Caco-2 (cell line): ENCODE data around the gene KCNG1. TPM values are rescaled to one million over a fixed set of nuclear protein-coding genes. Genes with fewer than 3 reads are reported as not detected.

Experiments
- BruUV-seq: library from RNA; stranded (reverse); fragments of 400-500 nt; replicated peaks from 2 replicates; lab custom pipeline; 2021; lab: Mats Ljungman, UMichigan
- CTCF ChIA-PET: fragments of 300-600 bp; sonication (Branson Sonifier 250); formaldehyde crosslinking; loops from one replicate; lab custom pipeline; 2022; ENCODE audit warnings: antibody characterized with exemption; lab: Charles Lee
- POLR2A ChIA-PET: fragments of 300-600 bp; sonication (Branson Sonifier 250); formaldehyde crosslinking; loops from one replicate; lab custom pipeline; 2022; ENCODE audit warnings: antibody characterized with exemption; lab: Charles Lee
- DNase-seq, 2 experiments: peaks; one replicate each; pipeline versions ENCODE4 v3.0.0 to v3.0.0-alpha.2; 2020 to 2022
- H3K27me3 ChIP-seq: replicated peaks from 2 replicates; pipeline ENCODE4 v1.6.0; 2011; ENCODE audit warnings: low read length; ENCODE audit not compliant: control insufficient read depth, insufficient read depth
- H3K36me3 ChIP-seq: 2 replicates; pipeline ENCODE4 v1.5.1; 2011; ENCODE audit warnings: low read length; ENCODE audit not compliant: control insufficient read depth, insufficient read depth
- H3K4me1 ChIP-seq: fragments of 250-450 bp; sonication (Bioruptor Pico); 2 replicates; pipeline ENCODE4 v1.5.1; 2020; ENCODE audit warnings: mild to moderate bottlenecking
- H3K4me3 ChIP-seq: 2 replicates; pipeline ENCODE4 v1.5.1; 2011; ENCODE audit warnings: low read depth, mild to moderate bottlenecking, control low read depth, low read length
- H3K9me3 ChIP-seq: fragments of 250-450 bp; sonication (Bioruptor Pico); 2 replicates; pipeline ENCODE4 v1.5.1; 2020; ENCODE audit warnings: mild to moderate bottlenecking, moderate library complexity
- H3K27ac Mint-ChIP-seq: one replicate; pipeline ENCODE4 v1.8.0; 2022; ENCODE audit warnings: mixed read lengths; ENCODE audit not compliant: unreplicated experiment
- H3K27me3 Mint-ChIP-seq: one replicate; pipeline ENCODE4 v1.8.0; 2022; ENCODE audit warnings: mixed read lengths; ENCODE audit not compliant: insufficient read depth, unreplicated experiment
- H3K36me3 Mint-ChIP-seq: one replicate; pipeline ENCODE4 v1.8.0; 2022; ENCODE audit warnings: mild to moderate bottlenecking, mixed read lengths; ENCODE audit not compliant: insufficient read depth, unreplicated experiment
- H3K4me1 Mint-ChIP-seq: one replicate; pipeline ENCODE4 v1.8.0; 2022; ENCODE audit warnings: low read depth, mixed read lengths; ENCODE audit not compliant: unreplicated experiment
- H3K4me3 Mint-ChIP-seq: one replicate; pipeline ENCODE4 v1.8.0; 2022; ENCODE audit warnings: mild to moderate bottlenecking, moderate library complexity, mixed read lengths; ENCODE audit not compliant: unreplicated experiment
- H3K9me3 Mint-ChIP-seq: one replicate; pipeline ENCODE4 v1.8.0; 2022; ENCODE audit warnings: mixed read lengths; ENCODE audit not compliant: unreplicated experiment
- intact Hi-C: fragments of 100-400 bp; cut with micrococcal nuclease; formaldehyde crosslinking; loops from one replicate; pipeline ENCODE4 v1.10.0; 2022; ENCODE audit not compliant: unreplicated experiment
- total RNA-seq: library from RNA; stranded (reverse); gene quantifications from 2 replicates; pipeline ENCODE4 v1.2.3, GENCODE V29; 2022
- TF ChIP-seq, protein P1 (sequence below), 2 experiments: fragments of 200-600 bp in 1 of 2; IDR thresholded peaks; 1 replicate in 1 of 2; 2 replicates in 1 of 2; pipeline versions ENCODE4 v1.5.1 to v1.8.0; 2011 to 2022; ENCODE audit warnings: antibody characterized with exemption in 1 of 2, control low read depth in 1 of 2, inconsistent platforms in 1 of 2, low read depth in 1 of 2, low read length in 1 of 2, mild to moderate bottlenecking in 1 of 2, moderate library complexity in 1 of 2; ENCODE audit not compliant: insufficient read depth in 1 of 2, severe bottlenecking in 1 of 2, unreplicated experiment in 1 of 2

The KCNG1 gene
- total RNA-seq, 1 experiment from 2014 or later = 1.5 TPM

DNA sequence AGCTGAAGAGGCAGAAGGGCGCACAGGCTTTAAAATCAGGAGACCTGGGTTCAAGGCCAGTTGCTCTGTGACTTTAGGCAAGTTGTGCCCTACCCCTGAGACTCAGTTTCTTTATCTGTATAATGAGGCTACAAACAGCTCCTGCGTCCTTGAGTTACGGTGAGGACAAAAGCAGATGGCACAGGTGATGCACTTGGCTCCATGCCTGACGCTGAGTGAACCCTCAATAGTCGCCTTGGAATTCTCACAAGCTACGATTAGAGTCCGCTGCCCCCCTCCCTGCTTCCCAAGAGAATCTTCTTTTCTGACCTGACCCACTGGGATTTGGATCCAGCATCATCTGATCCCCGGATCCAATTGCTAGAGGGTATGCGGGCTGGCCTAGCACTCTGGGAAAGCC lies 6.4 kb downstream of the KCNG1 start:
- no peaks in the 10 kb centered on the region for H3K36me3 ChIP-seq
- no peak overlapping the region for H3K4me3 Mint-ChIP-seq
- H3K36me3 Mint-ChIP-seq = no peaks in the 10 kb centered on the region
- peaks cover under 1% of the 10 kb centered on the region; the same call in 1 of the 2 replicates for H3K27me3 ChIP-seq
- no peaks in the 10 kb centered on the region for H3K4me1 Mint-ChIP-seq
- no TSS peak for BruUV-seq
- H3K4me1 ChIP-seq = no peaks in the 10 kb centered on the region
- no peaks in the 10 kb centered on the region for H3K9me3 ChIP-seq
- H3K27me3 Mint-ChIP-seq = peaks cover 9% of the 10 kb centered on the region
- no peak for DNase-seq
- POLR2A ChIA-PET = no interaction called here
- no peak overlapping the region for H3K4me3 ChIP-seq
- TF ChIP-seq, protein P1, sequence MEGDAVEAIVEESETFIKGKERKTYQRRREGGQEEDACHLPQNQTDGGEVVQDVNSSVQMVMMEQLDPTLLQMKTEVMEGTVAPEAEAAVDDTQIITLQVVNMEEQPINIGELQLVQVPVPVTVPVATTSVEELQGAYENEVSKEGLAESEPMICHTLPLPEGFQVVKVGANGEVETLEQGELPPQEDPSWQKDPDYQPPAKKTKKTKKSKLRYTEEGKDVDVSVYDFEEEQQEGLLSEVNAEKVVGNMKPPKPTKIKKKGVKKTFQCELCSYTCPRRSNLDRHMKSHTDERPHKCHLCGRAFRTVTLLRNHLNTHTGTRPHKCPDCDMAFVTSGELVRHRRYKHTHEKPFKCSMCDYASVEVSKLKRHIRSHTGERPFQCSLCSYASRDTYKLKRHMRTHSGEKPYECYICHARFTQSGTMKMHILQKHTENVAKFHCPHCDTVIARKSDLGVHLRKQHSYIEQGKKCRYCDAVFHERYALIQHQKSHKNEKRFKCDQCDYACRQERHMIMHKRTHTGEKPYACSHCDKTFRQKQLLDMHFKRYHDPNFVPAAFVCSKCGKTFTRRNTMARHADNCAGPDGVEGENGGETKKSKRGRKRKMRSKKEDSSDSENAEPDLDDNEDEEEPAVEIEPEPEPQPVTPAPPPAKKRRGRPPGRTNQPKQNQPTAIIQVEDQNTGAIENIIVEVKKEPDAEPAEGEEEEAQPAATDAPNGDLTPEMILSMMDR (IDR thresholded peaks at IDR 0.05; ENCODE audit: insufficient read depth in 1 of 2, low read depth in 1 of 2, low read length in 1 of 2, severe bottlenecking in 1 of 2, unreplicated experiment in 1 of 2) = no peak
- CTCF ChIA-PET = interaction anchor here (0.7 to 1.3 kb wide), 2 partner anchors 36 to 313 kb away, joined by 3 read pairs; no protein-coding TSS in a partner anchor
- intact Hi-C loops = no loop called here
- no peaks in the 10 kb centered on the region for H3K9me3 Mint-ChIP-seq
- no peak overlapping the region for H3K27ac Mint-ChIP-seq

GRCh38 chr20:51014797-51015722 lies 7.8 kb downstream of the KCNG1 start:
- TF ChIP-seq, protein P1 (IDR thresholded peaks at IDR 0.05; ENCODE audit: insufficient read depth in 1 of 2, low read depth in 1 of 2, low read length in 1 of 2, severe bottlenecking in 1 of 2, unreplicated experiment in 1 of 2) = peak; percentile 87
- no peaks in the 10 kb centered on the region for H3K36me3 Mint-ChIP-seq
- POLR2A ChIA-PET = interaction anchor here (0.5 kb wide), 1 partner anchor 52 kb away, joined by 3 read pairs; no protein-coding TSS in a partner anchor
- intact Hi-C loops = loop anchor here (1.0 kb wide), 1 partner anchor 291 kb away; no protein-coding TSS in a partner anchor
- peak; percentile 77 to 83 for DNase-seq
- peaks cover 7% of the 10 kb centered on the region for H3K27me3 Mint-ChIP-seq
- Histone ChIP-seq H3K4me3 (no peak overlapping the region), H3K27me3 (no peaks in the 10 kb centered on the region; the same call in 1 of the 2 replicates), H3K36me3 (no peaks in the 10 kb centered on the region), H3K9me3 (no peaks in the 10 kb centered on the region), H3K4me1 (no peaks in the 10 kb centered on the region)
- no peaks in the 10 kb centered on the region for H3K4me1 Mint-ChIP-seq
- no peak overlapping the region for H3K27ac Mint-ChIP-seq
- BruUV-seq = no TSS peak
- no peak overlapping the region for H3K4me3 Mint-ChIP-seq
- no peaks in the 10 kb centered on the region for H3K9me3 Mint-ChIP-seq
- CTCF ChIA-PET = interaction anchor here (0.5 to 1.9 kb wide), 27 partner anchors 9 to 1200 kb away, joined by 3 to 29 read pairs (median 4); partner anchors contain the start of gene ADNP

DNA sequence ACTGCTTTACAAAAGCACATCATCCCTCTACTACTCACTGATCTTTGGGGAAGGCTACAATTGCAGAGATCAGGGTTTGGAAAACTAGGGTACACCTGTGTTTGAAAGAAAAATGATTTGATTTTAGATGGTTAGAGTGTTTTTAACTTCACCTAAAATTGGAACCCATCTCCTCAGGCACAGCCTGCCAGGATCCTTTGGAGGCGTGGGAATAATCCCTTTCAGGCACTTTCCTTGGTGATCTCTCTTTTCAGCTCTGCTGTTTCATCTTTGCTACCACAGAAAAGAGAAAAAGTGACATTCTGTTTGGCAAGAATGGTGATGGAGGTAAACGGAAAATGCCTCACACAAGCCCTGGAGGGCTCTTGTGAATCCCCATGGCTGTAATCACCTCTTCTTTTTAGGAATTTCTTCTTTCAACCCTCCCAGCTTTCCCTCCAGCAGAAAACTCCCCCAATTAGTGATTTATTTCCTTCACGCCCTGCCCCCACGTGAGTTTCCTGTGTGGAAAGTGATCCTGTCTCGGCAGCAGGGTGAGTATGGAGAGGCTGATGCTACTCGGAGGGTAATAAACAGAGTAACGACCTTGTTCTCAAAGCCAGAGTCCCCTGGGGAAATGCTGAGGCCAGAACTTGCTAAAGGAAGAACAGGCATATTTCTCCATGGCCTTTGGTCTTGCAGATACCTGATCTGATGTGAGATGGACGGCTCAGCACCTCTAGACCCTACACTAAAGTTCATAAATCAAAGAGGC lies 9.2 kb downstream of the KCNG1 start:
- Mint-ChIP-seq H3K27ac (no peak overlapping the region), H3K27me3 (peaks cover 3% of the 10 kb centered on the region), H3K4me1 (no peaks in the 10 kb centered on the region), H3K36me3 (no peaks in the 10 kb centered on the region), H3K9me3 (no peaks in the 10 kb centered on the region), H3K4me3 (no peak overlapping the region)
- Histone ChIP-seq H3K36me3 (no peaks in the 10 kb centered on the region), H3K27me3 (no peaks in the 10 kb centered on the region; the same call in 1 of the 2 replicates), H3K9me3 (no peaks in the 10 kb centered on the region), H3K4me3 (no peak overlapping the region), H3K4me1 (no peaks in the 10 kb centered on the region)
- BruUV-seq = no TSS peak
- TF ChIP-seq, protein P1 (IDR thresholded peaks at IDR 0.05; ENCODE audit: insufficient read depth in 1 of 2, low read depth in 1 of 2, low read length in 1 of 2, severe bottlenecking in 1 of 2, unreplicated experiment in 1 of 2) = no peak
- ChIA-PET POLR2A (no interaction called here), CTCF (no interaction called here)
- DNase-seq = no peak
- intact Hi-C loops = no loop called here
